ENCODE results near the gene KRTAP4-16. TPM values are rescaled to one million over a fixed set of nuclear protein-coding genes. Genes with fewer than 3 reads are reported as not detected.
"Not testable (repeated sequence)": the region's sequence is repeated elsewhere in the genome, so short reads cannot be mapped to it uniquely, and the experiment has no call there.

KRTAP4-16 gene
- total RNA-seq, 4 donors from 2014 or later = not detected

DNA sequence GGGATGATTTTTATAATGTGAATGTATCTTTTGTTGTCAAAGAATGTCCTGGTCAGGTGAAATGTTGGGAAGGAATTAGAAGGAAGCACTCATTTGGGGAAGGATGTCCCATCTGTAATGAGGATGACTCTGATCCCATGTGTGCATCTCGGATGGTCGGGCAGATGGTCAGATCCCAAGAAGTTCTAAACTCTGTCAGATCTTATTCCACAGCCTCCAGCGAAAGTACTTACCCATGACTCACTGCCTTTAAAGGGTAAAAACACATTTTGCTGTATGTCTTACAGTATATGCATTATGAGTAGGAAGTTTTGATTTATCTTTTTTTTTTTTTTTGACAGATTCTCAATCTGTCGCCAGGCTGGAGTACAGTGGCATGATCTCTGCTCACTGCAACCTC is 16.7 kb upstream of the KRTAP4-16 start:
- 71% methylated on average over 4 of the region's 4 CpGs for WGBS, 2 donors
- intact Hi-C loops (cut with DNase I; ENCODE audit: low total_unique reads) = no loop called here
- TF ChIP-seq POLR2A (IDR thresholded peaks at IDR 0.05) = no peak
- no peak for DNase-seq (ENCODE audit: low spot score in 2 of 2)
- H3K4me3 ChIP-seq (ENCODE audit: low read depth, poor library complexity, severe bottlenecking) = no peak overlapping the region

DNA sequence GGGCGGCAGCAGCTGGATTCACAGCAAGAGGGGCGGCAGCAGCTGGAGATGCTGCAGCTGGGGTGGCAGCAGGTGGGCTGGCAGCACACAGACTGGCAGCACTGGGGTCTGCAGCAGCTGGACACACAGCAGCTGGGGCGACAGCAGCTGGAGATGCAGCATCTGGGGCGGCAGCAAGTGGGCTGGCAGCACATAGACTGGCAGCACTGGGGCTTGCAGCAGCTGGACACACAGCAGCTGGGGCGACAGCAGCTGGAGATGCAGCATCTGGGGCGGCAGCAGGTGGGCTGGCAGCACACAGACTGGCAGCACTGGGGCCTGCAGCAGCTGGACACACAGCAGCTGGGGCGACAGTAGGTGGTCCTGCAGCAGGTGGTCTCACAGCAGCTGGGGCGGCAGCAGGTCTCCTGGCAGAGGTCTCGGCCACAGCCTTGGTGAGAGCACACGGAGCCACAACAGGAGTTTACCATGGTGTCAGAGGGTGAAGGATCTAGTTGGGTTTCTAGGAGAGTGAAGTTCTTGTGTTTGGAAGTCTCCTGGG is 15.9 kb upstream of the KRTAP4-16 start, which contains the start of gene KRTAP4-11:
Gene KRTAP4-11 (minus strand): TSS at position 528 of the 541 bp plus-strand sequence. CDS start 58 bp downstream, at position 470.
- DNase-seq (ENCODE audit: low spot score in 2 of 2); intact Hi-C loops (cut with DNase I; ENCODE audit: low total_unique reads); H3K4me3 ChIP-seq (ENCODE audit: low read depth, poor library complexity, severe bottlenecking): not testable (repeated sequence)
- 80 to 81% methylated on average over 8 to 10 of the region's 10 CpGs for WGBS, 2 donors

DNA sequence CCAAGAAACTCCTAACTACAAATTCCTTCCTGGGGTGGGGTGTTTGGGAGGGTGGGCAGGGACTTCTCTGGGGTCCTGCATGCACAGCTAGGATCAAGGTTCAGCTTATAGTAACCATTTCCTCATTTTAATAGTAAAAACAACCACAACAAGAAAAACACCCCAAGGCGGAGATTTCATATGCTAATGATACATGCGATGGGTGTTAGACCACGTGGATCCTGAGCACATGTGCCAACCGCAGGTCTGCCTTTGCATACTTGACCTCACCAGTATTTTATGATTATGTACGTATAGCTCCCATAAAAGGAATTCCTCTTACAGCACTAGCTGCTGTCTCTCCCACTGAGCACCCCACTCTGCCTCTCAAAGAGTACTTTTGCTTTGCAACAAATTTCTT is 14.3 kb upstream of the KRTAP4-16 start:
- 32 to 41% methylated on average over 5 of the region's 5 CpGs for WGBS, 2 donors
- H3K4me3 ChIP-seq (ENCODE audit: low read depth, poor library complexity, severe bottlenecking) = no peak overlapping the region
- intact Hi-C loops (cut with DNase I; ENCODE audit: low total_unique reads) = no loop called here
- DNase-seq (ENCODE audit: low spot score in 2 of 2) = no peak
- TF ChIP-seq, protein P1, sequence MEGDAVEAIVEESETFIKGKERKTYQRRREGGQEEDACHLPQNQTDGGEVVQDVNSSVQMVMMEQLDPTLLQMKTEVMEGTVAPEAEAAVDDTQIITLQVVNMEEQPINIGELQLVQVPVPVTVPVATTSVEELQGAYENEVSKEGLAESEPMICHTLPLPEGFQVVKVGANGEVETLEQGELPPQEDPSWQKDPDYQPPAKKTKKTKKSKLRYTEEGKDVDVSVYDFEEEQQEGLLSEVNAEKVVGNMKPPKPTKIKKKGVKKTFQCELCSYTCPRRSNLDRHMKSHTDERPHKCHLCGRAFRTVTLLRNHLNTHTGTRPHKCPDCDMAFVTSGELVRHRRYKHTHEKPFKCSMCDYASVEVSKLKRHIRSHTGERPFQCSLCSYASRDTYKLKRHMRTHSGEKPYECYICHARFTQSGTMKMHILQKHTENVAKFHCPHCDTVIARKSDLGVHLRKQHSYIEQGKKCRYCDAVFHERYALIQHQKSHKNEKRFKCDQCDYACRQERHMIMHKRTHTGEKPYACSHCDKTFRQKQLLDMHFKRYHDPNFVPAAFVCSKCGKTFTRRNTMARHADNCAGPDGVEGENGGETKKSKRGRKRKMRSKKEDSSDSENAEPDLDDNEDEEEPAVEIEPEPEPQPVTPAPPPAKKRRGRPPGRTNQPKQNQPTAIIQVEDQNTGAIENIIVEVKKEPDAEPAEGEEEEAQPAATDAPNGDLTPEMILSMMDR (IDR thresholded peaks at IDR 0.05) = no peak
- no peak for TF ChIP-seq POLR2A (IDR thresholded peaks at IDR 0.05)

DNA sequence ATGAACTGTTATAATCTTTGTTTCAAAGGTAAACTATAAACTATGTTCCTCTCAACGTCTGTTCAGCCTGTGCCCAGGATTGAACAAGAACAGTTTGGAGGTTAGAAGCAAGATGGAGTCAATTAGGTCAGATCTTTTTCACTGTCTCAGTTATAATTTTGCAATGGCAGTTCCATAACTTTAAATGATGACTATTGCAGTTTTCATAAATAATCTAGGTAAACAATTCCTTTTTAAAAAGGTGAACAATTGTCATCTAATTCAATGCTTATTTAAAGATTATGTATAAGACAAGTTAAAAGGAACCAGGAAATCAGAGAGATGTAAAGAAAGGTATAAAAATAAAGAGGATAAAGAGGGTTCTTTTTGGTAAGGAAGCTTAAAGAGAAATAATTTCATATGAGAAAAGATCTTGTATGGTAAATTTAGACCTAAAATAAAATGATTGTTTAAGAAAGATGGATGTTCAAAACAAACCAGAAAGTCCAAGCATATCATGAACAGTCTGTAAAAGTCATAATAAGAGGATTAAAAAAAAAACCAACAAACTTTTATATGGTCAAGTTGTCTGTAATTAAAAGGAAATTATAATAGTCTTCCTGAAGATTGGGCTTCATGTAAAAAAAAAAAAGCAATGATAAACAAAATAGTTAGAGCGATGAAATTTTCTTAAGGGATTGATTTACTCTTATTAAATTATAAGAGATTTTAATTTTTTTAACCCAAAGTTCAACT is 9.3 kb upstream of the KRTAP4-16 start:
- WGBS, 2 donors = 82 to 85% methylated on average over 2 of the region's 2 CpGs
- no peak for DNase-seq (ENCODE audit: low spot score in 2 of 2)
- H3K4me3 ChIP-seq (ENCODE audit: low read depth, poor library complexity, severe bottlenecking) = no peak overlapping the region
- intact Hi-C loops (cut with DNase I; ENCODE audit: low total_unique reads) = no loop called here
- TF ChIP-seq, protein P1 (IDR thresholded peaks at IDR 0.05) = no peak
- TF ChIP-seq POLR2A (IDR thresholded peaks at IDR 0.05) = no peak

DNA sequence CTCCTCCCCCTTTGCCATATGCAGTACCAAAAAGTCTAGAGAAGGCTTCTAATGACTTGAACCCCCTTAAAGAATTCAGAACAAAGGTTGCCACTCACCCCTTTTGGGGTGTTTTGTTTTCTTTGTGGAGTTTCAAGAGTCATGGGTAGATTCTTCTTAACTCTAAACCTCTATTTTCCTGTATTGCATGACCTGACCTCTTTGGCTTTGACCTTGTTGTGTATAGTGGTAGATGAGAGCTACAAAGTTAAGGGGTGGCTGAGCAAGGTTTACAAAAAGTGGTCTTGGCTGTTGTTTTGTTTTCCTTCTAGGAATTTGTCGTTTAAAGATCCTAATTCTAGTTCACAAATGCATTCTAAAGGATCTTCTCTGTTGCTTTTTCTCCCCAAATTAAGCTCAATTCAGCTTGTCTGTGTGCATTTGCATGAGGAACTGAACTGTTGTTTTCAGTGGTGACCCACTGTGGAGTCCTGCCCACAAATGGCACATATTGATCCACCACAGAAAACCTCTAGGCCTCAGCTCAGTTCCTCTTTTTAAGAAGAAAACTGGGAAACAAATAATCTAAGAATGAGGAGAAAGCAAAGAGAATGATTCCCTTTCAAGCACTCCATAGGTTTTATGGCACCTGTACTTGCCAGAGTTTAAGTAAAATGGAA is 6.8 kb upstream of the KRTAP4-16 start:
- DNase-seq (ENCODE audit: low spot score in 2 of 2); H3K4me3 ChIP-seq (ENCODE audit: low read depth, poor library complexity, severe bottlenecking); intact Hi-C loops (cut with DNase I; ENCODE audit: low total_unique reads): not testable (repeated sequence)
- WGBS, 2 donors = 0% methylated on average over 1 of the region's 1 CpG

DNA sequence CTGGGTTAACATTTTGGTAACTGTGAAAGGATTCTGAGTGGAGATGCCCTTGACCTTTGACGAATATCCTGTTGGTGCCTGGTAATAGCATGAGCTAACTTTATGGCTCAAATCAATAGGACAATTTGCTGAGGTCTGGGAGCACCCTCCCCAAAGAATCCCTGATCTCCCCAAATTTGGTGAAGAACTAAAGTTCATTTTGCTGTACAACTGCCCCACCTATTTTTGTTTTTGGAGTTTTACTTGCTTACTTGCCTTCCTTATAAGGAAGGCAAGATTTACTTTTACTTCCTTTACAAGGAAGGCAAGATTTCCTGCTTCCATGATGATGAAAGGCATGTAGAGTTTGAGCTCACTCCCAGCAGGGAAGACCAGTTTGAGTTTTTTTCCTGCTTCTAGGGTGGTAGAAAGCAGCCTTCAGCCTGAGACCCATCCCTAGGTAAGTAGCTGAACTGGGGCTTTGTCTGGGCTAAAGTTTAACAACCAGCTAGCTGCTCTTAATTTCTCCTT is 6.0 kb upstream of the KRTAP4-16 start:
- TF ChIP-seq POLR2A (IDR thresholded peaks at IDR 0.05) = no peak
- TF ChIP-seq, protein P1 (IDR thresholded peaks at IDR 0.05) = no peak
- WGBS, 2 donors = 78 to 91% methylated on average over 1 of the region's 1 CpG
- intact Hi-C loops (cut with DNase I; ENCODE audit: low total_unique reads) = no loop called here
- no peak for DNase-seq (ENCODE audit: low spot score in 2 of 2)
- no peak overlapping the region for H3K4me3 ChIP-seq (ENCODE audit: low read depth, poor library complexity, severe bottlenecking)

DNA sequence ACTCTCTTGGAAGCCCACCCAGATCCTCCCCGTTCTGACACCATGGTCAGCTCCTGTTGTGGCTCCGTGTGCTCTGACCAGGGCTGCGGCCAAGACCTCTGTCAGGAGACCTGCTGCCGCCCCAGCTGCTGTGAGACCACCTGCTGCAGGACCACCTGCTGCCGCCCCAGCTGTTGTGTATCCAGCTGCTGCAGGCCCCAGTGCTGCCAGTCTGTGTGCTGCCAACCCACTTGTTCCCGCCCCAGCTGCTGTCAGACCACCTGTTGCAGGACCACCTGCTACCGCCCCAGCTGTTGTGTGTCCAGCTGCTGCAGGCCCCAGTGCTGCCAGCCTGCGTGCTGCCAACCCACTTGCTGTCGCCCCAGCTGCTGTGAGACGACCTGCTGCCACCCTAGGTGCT is 3.3 kb upstream of the KRTAP4-16 start, which contains the start of gene KRTAP4-9:
Gene KRTAP4-9 (plus strand): TSS at position 43 of the 400 bp plus-strand sequence. CDS start 0 bp downstream, at position 43.
- DNase-seq (ENCODE audit: low spot score in 2 of 2); intact Hi-C loops (cut with DNase I; ENCODE audit: low total_unique reads): not testable (repeated sequence)
- 69 to 71% methylated on average over 4 to 10 of the region's 10 CpGs for WGBS, 2 donors

DNA sequence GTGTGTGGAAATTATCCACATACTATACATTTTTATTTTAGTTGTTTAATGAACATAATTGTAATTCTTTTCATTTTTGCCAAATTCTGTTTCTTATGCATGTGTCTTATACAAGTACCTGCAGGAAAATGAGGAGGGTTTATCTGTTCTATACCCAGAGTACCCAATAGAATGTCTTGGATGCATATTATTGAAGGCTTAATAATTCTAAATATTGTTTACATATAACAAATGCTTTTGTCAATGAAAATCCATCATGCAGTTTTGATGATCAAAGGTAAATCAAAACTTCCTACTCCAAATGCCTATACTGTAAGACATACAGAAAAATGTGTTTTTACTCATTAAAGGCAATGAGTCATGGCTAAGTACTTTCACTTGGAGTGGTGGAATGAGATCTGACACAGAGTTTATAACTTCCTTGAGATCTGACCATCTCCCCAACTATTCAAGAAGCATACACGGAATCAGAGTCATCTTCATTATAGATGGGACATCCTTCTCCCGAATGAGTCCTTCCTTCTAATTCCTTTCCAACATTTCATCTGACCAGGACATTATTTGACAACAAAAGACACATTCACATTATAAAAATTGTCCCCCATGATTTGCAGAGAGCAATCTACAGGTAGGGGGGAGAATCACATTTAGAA is 2.5 kb upstream of the KRTAP4-16 start:
- 49 to 64% methylated on average over 2 of the region's 2 CpGs for WGBS, 2 donors
- H3K4me3 ChIP-seq (ENCODE audit: low read depth, poor library complexity, severe bottlenecking); DNase-seq (ENCODE audit: low spot score in 2 of 2); intact Hi-C loops (cut with DNase I; ENCODE audit: low total_unique reads): not testable (repeated sequence)

More for the DNA sequence above, 3.3 kb upstream of the KRTAP4-16 start, which contains the start of gene KRTAP4-9:
- not testable (repeated sequence) for H3K4me3 ChIP-seq (ENCODE audit: low read depth, poor library complexity, severe bottlenecking)

Measured in lower leg skin (tissue), 4 donors.